Measurements from ENCODE around the gene LRRC28.

LRRC28 gene

GRCh38 chr15:99435113-99435695, 183.9 kb downstream of the LRRC28 start:
- no peak for DNase-seq (ENCODE audit: low spot score)

DNA sequence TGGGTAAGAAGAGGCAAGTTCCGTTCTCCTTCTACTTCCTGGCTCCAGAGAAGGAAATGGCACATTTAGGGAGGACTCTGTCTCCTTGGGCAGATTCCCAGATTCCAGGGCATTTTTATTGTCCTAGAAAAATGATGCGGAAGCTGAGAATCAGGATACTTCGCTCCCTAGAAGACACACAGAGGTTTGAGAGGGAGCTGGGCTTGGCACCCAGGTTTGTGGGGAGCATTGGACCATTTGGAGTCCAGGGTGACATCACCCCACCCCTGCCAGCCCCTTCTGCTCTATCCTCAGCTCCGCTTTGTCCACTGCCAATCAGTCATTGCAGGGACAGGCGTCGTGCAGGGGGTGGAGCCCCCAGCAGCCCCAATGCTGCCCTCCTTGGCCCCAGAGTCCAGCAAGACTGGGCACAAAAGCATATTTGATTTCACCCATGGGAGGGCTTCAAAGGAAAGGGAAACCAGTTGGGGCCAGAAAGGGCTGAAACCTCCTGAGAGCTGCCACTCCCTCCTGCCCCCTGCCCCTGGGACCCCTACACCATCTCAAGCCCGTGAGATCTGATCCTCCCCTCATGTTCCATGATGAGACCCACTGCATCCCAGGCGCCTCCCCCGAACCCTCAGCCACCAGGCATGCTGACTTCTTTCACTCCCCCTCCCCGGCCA, 184.7 kb downstream of the LRRC28 start:
- no peak for DNase-seq (ENCODE audit: low spot score)

GRCh38 chr15:99436542-99437314, 185.4 kb downstream of the LRRC28 start:
- DNase-seq (ENCODE audit: low spot score), result no peak

- DNase-seq (ENCODE audit: low spot score), result no peak
These were observed 186.3 kb downstream of the LRRC28 start for GRCh38 chr15:99437315-99438223.

DNA sequence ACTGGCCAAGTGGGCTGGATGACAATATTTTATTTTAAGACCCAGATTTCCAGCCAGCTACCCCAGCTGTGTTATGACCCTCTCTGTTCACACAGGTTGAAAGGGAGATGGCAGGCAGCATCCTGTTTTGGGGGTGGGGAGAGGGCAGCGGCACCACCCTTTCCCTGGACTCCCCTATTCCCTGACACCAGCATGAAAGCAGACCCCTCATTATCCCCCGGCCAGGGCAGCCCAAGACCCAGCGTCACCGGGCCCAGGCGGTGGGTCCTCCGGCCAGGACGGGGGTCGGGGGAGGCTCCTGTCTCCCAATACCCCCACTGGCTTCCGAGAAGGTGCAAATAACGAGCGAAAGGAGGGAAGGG, 186.9 kb downstream of the LRRC28 start:
- no peak for DNase-seq (ENCODE audit: low spot score)

DNA sequence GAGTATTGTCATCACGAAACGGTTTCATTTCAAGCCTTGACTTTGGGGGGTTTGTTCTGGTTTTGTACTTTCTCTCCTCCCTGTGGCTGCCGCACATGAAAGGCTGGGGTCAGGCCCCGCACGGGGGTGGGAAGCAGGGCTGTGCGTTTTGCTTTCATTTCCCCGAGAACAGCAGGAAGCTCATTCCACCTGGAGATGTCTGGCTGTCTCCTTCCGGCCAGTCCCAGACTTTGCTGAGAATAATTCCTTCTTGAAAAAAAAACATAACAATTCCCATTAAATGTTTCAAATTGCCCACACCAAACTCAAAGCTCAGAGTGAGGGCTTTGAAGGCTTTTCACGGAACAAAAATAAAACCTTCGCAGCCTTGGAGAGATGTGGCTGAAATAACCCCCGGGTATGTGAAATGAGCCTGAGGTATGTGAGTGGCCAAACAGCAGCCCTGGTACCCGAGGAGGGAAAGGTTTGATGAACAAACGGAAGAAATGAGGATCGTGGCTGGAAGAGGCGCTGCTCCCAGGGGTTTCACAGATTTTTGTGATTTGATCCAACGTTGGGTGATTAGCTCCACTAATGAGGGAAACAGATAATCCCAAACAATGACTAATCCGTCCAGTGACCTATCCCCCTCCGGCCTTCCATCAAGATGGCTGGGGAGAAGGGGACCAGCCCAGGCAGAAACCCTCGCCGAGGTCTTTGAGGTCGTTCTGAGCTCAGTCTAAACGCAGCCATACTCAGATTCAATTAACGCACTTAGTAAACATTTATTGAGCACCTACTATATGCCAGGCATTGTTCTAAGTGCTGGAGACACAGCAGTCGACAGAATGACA, 187.6 kb downstream of the LRRC28 start:
- no peak for DNase-seq (ENCODE audit: low spot score)

- DNase-seq (ENCODE audit: low spot score), result no peak
These were observed 188.2 kb downstream of the LRRC28 start for GRCh38 chr15:99439524-99439835.

GRCh38 chr15:99440029-99440428, 188.7 kb downstream of the LRRC28 start:
- no peak for DNase-seq (ENCODE audit: low spot score)

All from SK-N-DZ (cell line).